Mucosa of descending colon (tissue), 3 donors: ENCODE data around the gene RCHY1. TPM values are rescaled to one million over a fixed set of nuclear protein-coding genes. Genes with fewer than 3 reads are reported as not detected.

Experiments used
- ATAC-seq: fragments of 200-7000 bp; cut with Tn5 transposase; one replicate; pipeline ENCODE4 v1.9.1; 2020; ENCODE audit warnings: mild to moderate bottlenecking, moderate library complexity
- DNase-seq, 3 donors: peaks; one replicate each; pipeline ENCODE4 v3.0.0-alpha.2; 2020
- H3K36me3 ChIP-seq: fragments of 200-600 bp; one replicate; pipeline ENCODE4 v1.8.0; 2021; ENCODE audit warnings: low read depth, mild to moderate bottlenecking
- H3K4me1 ChIP-seq: fragments of 200-600 bp; one replicate; pipeline ENCODE4 v1.8.0; 2021; ENCODE audit warnings: low read depth, mild to moderate bottlenecking
- H3K4me3 ChIP-seq: fragments of 200-600 bp; one replicate; pipeline ENCODE4 v1.8.0; 2021; ENCODE audit warnings: mild to moderate bottlenecking
- H3K9me3 ChIP-seq: fragments of 200-600 bp; one replicate; pipeline ENCODE4 v1.8.0; 2021; ENCODE audit warnings: mild to moderate bottlenecking
- intact Hi-C, 2 donors: fragments of 100-400 bp; cut with DNase I in 1 of 2; cut with micrococcal nuclease in 1 of 2; formaldehyde crosslinking; loops; one replicate each; pipeline versions ENCODE4 v1.11.0 to v1.11.1; 2022; cut with DNase I, micrococcal nuclease
- total RNA-seq, 3 donors: library from RNA; stranded (reverse); fragmentation: NEBNext Ultra II Directional in 2 of 3; extraction: Animal tissue kit (Norgen Biotek cat#: 25700) in 2 of 3; gene quantifications; one replicate each; pipeline versions ENCODE4 v1.2.1 to v1.2.4, GENCODE V29; 2021 to 2023
- TF ChIP-seq, protein P1 (sequence below): fragments of 200-600 bp; IDR thresholded peaks from one replicate; pipeline ENCODE4 v1.8.0; 2022; ENCODE audit warnings: antibody characterized with exemption, mild to moderate bottlenecking
- donor health status: DM: no; HTN: no; CAD: no; lungs with moderate emphysema.
- donor health status: DM: no; HTN: no; CAD: no.
- donor health status: DM: no; HTN: yes; CAD: no.

RCHY1 gene
- total RNA-seq, 3 donors from 2014 or later = 30.5 to 42.2 (median 33.4) TPM

DNA sequence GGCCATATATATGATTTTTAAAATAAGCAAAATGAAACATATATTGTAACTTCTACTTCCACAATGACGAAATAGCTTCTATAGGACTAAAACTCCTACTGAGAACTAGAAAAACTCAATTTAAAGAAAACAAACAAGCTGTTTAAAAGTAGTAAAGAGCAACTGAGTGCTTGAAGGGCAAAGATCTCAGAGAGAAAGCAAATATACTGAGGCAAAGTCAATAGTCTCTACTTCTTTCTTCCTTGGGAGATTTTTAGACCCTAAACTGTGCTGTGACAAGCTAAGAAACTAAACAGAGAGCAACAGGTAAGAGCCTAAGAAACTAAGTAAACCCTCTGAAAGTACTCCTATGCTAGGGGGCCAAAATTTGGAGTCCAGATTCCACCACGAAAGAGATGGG, 8.6 kb downstream of the RCHY1 start:
- Histone ChIP-seq H3K4me3 (no peak overlapping the region), H3K36me3 (no peaks in the 10 kb centered on the region), H3K9me3 (no peaks in the 10 kb centered on the region), H3K4me1 (peaks cover 6% of the 10 kb centered on the region)
- intact Hi-C loops = no loop called here
- TF ChIP-seq, protein P1, sequence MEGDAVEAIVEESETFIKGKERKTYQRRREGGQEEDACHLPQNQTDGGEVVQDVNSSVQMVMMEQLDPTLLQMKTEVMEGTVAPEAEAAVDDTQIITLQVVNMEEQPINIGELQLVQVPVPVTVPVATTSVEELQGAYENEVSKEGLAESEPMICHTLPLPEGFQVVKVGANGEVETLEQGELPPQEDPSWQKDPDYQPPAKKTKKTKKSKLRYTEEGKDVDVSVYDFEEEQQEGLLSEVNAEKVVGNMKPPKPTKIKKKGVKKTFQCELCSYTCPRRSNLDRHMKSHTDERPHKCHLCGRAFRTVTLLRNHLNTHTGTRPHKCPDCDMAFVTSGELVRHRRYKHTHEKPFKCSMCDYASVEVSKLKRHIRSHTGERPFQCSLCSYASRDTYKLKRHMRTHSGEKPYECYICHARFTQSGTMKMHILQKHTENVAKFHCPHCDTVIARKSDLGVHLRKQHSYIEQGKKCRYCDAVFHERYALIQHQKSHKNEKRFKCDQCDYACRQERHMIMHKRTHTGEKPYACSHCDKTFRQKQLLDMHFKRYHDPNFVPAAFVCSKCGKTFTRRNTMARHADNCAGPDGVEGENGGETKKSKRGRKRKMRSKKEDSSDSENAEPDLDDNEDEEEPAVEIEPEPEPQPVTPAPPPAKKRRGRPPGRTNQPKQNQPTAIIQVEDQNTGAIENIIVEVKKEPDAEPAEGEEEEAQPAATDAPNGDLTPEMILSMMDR = no peak
- ATAC-seq (peak; percentile 51), DNase-seq (no peak)

DNA sequence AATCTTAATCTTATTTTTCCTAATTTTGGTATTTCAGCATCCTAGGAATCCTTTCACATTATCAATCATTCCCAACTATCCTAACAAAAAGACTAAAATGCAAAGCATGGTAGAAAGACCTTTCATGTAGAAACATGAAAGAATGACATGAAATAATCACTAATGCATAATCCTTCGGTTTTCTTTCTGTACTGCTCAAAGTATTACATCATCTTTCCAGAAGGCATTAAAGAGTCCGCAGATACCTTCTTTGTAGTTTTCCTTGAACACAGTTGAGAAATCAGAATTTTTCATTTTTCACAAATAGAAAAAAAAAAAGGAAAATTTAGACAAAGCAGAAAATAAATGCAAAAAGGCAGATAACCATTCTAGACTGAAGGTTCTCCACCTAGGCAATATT, 11.5 kb downstream of the RCHY1 start:
- Histone ChIP-seq H3K36me3 (no peaks in the 10 kb centered on the region), H3K9me3 (no peaks in the 10 kb centered on the region), H3K4me3 (no peak overlapping the region), H3K4me1 (no peaks in the 10 kb centered on the region)
- ATAC-seq (no peak), DNase-seq (no peak)
- intact Hi-C loops = no loop called here
- TF ChIP-seq, protein P1 = no peak

DNA sequence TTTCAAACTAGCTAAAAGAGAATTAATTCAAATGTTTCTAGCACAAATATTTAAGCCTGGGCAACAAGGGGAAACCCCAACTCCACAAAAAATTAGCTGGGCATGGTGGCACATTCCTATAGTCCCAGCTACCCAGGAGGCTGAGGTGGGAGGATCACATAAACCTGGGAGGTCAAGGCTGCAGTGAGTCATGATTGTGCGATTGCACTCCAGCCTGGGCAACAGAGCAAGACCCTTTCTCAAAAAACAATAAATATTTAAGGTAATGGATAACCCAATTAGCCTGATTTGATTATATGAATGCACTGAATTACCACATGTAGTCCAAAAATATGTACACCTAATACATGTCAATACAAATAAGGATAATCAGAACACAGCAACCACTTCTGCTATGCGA, 14.3 kb downstream of the RCHY1 start:
- Histone ChIP-seq H3K36me3 (no peaks in the 10 kb centered on the region), H3K9me3 (no peaks in the 10 kb centered on the region), H3K4me3 (no peak overlapping the region), H3K4me1 (no peaks in the 10 kb centered on the region)
- TF ChIP-seq, protein P1 = no peak
- no peak for DNase-seq
- intact Hi-C loops = no loop called here
- no peak for ATAC-seq

DNA sequence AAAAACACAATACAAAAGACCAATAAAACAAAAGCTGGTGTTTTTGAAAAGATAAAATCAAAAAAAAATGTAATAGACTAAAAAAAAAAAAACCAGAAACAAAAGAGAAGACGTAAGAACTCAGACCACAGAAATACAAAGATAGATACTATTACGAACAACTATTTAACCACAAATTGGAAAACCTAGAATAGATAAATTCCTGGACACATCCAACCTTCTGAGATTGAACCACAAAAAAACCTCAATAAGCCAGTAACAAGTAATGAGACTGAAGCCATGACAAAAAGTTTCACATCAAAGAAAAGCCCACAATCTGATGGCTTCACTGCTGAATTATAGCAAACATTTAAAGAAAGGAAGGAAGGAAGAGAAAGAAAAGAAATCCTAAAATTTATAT, 16.2 kb downstream of the RCHY1 start:
- intact Hi-C loops = no loop called here
- TF ChIP-seq, protein P1 = no peak
- Histone ChIP-seq H3K4me3 (no peak overlapping the region), H3K4me1 (no peaks in the 10 kb centered on the region), H3K36me3 (no peaks in the 10 kb centered on the region), H3K9me3 (no peaks in the 10 kb centered on the region)
- DNase-seq (no peak), ATAC-seq (no peak)

DNA sequence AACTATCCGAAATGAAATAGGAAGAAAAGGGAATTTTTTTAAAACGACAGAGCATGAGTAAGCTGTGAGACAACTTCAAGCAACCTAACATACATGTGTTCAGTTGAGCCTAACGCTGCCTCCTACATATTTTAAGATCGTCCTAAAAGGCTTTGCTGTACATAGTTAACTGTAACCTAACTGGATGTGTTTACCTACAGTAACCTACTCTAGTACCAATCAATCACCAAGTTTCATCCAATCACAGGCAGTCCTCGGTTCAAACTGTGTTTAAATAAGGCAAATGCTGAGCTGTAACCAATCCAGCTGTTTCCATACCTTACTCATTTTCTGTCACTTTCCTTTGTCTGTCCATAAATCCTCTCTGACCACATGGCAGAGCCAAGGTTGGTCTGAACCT, 17.1 kb downstream of the RCHY1 start:
- Histone ChIP-seq H3K36me3 (peaks cover 5% of the 10 kb centered on the region), H3K4me3 (no peak overlapping the region), H3K9me3 (no peaks in the 10 kb centered on the region), H3K4me1 (no peaks in the 10 kb centered on the region)
- DNase-seq = no peak
- intact Hi-C loops = no loop called here
- TF ChIP-seq, protein P1 = no peak
- ATAC-seq = no peak

DNA sequence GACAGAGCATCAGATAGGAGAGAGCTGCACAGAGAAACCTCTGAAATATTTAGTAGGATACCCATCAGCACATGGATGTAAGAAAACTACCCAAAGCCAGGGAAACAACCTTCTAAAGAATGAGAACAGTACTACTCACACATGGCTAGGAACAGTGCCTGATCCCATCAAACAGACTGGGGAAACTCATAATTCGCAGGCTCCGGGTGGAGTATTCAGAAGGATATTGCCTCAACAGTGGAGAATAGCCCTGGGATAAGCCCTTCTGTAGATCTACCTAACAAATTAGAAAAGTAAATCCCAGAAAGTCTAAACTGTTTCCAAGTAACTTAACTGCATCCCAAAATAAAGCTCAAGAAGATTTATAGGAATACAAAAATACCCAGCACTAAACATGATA, 17.8 kb downstream of the RCHY1 start:
- Histone ChIP-seq H3K4me3 (no peak overlapping the region), H3K36me3 (peaks cover 5% of the 10 kb centered on the region), H3K9me3 (no peaks in the 10 kb centered on the region), H3K4me1 (no peaks in the 10 kb centered on the region)
- TF ChIP-seq, protein P1 = no peak
- ATAC-seq (no peak), DNase-seq (no peak)
- intact Hi-C loops = no loop called here
